C4-2B (cell line): Measurements from ENCODE around the gene ADIPOR2.

Experiments
- CTCF ChIP-seq: fragments of 450-650 bp; conservative IDR thresholded peaks from 2 replicates; pipeline ENCODE4 v1.5.1; 2017; ENCODE audit warnings: mild to moderate bottlenecking
- ZFX ChIP-seq: fragments of 450-650 bp; IDR thresholded peaks from 2 replicates; pipeline ENCODE4 v1.6.1; 2017

GRCh38 chr12:1795221-1795784 lies 104.4 kb downstream of the ADIPOR2 start:
- no peak for TF ChIP-seq CTCF
- no peak for TF ChIP-seq ZFX
